ENCODE measurements around the gene ESPNL. TPM values are rescaled to one million over a fixed set of nuclear protein-coding genes. Genes with fewer than 3 reads are reported as not detected.

Gene ESPNL
- polyA plus RNA-seq, 1 donor (not counting 4 experiments of a cell fraction or from before 2014, with no cell fraction given) = 0.16 TPM

DNA sequence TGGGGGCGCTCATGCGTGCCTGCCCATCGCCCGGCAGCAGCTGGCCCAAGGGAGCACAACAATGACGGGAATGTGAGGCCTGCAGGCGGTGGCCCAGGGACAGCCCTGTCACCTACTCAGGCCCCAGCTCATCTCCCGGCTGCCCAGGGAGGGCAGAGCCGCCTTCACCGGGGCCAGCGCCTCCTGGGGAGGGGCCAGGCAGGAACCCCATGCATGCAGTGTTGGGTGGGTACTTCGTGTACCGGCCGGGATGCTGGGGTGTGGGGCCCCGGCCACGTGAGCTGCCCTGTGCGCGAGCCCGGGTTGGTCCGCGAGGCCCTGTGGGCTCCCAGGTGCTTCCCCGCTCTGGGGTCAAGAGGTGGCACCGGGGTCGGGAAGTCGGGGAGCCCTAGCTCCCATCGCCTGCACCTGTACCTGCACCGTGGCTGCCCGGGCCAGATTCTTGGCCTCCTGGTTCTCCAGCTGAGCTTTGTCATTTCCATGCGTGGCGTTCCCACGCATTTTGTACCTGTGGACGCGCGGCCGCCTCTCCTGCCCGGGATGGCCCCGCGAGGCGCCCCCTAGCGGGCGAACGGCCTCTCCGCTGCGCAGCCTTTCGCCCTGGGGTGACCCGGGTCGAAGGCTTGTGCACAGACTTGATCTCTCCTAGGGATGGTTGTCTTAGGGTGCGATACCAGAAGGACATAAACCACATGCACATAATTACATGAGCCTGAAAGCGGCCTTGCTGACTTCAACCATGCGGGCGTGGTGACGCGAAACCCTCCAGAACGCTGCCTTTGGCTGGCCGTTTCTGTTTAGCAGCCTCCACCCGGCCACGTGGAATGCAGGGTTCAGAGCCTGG lies 39.3 kb downstream of the ESPNL start:
- no peak for DNase-seq (ENCODE audit: low read depth, low spot score)
- Histone ChIP-seq H3K4me2 (ENCODE audit: control insufficient read depth, extremely low read depth, insufficient read depth, low read depth, low read length) (no peak overlapping the region), H3K9me1 (ENCODE audit: control insufficient read depth, extremely low read depth, insufficient read depth, low read length) (no peaks in the 10 kb centered on the region), H2AFZ (ENCODE audit: control insufficient read depth, low read length) (no peak overlapping the region), H3K27ac (ENCODE audit: control insufficient read depth, insufficient read depth, low read length) (no peak overlapping the region), H3K4me3 (ENCODE audit: control insufficient read depth in 2 of 3, extremely low read depth in 1 of 3, insufficient read depth in 2 of 3, low read depth in 1 of 3, low read length in 3 of 3) (no peak overlapping the region), H3K9me3 (ENCODE audit: control insufficient read depth, low read depth, low read length) (no peaks in the 10 kb centered on the region), H3K36me3 (ENCODE audit: control insufficient read depth in 2 of 2, extremely low read depth in 1 of 2, insufficient read depth in 2 of 2, low read length in 2 of 2) (no peaks in the 10 kb centered on the region), H4K20me1 (ENCODE audit: control insufficient read depth, extremely low read depth, insufficient read depth, low read length) (no peaks in the 10 kb centered on the region), H3K27me3 (ENCODE audit: control insufficient read depth, extremely low read depth, insufficient read depth, low read length) (no peaks in the 10 kb centered on the region), H3K9ac (ENCODE audit: control insufficient read depth, extremely low read depth, insufficient read depth, low read length) (no peak overlapping the region), H3K4me1 (ENCODE audit: control insufficient read depth, extremely low read depth, insufficient read depth, low read length) (peaks cover 30% of the 10 kb centered on the region), H3K79me2 (ENCODE audit: control insufficient read depth, insufficient read depth, low read length) (no peaks in the 10 kb centered on the region)
- dilution Hi-C loops (cut with MboI; ENCODE audit: extremely low pct_ligation_motif_present, low sequenced_read_pairs) = no loop called here
- TF ChIP-seq, protein P1, sequence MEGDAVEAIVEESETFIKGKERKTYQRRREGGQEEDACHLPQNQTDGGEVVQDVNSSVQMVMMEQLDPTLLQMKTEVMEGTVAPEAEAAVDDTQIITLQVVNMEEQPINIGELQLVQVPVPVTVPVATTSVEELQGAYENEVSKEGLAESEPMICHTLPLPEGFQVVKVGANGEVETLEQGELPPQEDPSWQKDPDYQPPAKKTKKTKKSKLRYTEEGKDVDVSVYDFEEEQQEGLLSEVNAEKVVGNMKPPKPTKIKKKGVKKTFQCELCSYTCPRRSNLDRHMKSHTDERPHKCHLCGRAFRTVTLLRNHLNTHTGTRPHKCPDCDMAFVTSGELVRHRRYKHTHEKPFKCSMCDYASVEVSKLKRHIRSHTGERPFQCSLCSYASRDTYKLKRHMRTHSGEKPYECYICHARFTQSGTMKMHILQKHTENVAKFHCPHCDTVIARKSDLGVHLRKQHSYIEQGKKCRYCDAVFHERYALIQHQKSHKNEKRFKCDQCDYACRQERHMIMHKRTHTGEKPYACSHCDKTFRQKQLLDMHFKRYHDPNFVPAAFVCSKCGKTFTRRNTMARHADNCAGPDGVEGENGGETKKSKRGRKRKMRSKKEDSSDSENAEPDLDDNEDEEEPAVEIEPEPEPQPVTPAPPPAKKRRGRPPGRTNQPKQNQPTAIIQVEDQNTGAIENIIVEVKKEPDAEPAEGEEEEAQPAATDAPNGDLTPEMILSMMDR (optimal IDR thresholded peaks at IDR 0.05 in 1 of 3, IDR thresholded peaks at IDR 0.05 in 1 of 3, conservative IDR thresholded peaks at IDR 0.05 in 1 of 3; ENCODE audit: extremely low read depth in 1 of 3, insufficient read depth in 2 of 3, low read length in 3 of 3) = peak in 2 of 3 experiments; percentile 40 to 84
- TF ChIP-seq EZH2 (IDR thresholded peaks at IDR 0.05; ENCODE audit: low read length) = no peak
- no peak for FAIRE-seq

DNA sequence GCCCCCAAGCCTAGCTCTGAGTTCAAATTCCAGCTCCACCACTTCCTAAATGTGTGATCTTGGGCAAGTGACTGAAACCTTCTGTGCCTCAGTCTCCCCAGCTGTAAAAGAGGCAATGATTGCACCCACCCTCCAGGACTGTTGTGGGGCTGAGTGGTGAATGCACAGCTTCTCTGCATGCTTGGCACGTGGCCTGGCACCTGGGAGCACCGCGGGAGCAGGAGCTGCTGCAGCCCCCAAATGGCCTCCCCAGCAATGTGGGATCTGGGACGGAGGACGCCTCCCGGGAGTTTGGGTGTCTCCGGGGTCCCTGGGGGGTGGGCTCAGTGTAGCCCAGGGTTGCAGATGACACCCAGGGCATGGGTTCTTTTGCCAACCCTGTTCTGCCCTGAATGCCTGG lies 39.9 kb downstream of the ESPNL start:
- H3K4me1 ChIP-seq (ENCODE audit: control insufficient read depth, extremely low read depth, insufficient read depth, low read length) = peaks cover 30% of the 10 kb centered on the region
- no peaks in the 10 kb centered on the region for H3K36me3 ChIP-seq (ENCODE audit: control insufficient read depth in 2 of 2, extremely low read depth in 1 of 2, insufficient read depth in 2 of 2, low read length in 2 of 2)
- H3K9ac ChIP-seq (ENCODE audit: control insufficient read depth, extremely low read depth, insufficient read depth, low read length) = no peak overlapping the region
- no peaks in the 10 kb centered on the region for H3K9me3 ChIP-seq (ENCODE audit: control insufficient read depth, low read depth, low read length)
- H3K79me2 ChIP-seq (ENCODE audit: control insufficient read depth, insufficient read depth, low read length) = no peaks in the 10 kb centered on the region
- H2AFZ ChIP-seq (ENCODE audit: control insufficient read depth, low read length) = no peak overlapping the region
- dilution Hi-C loops (cut with MboI; ENCODE audit: extremely low pct_ligation_motif_present, low sequenced_read_pairs) = no loop called here
- no peak overlapping the region for H3K27ac ChIP-seq (ENCODE audit: control insufficient read depth, insufficient read depth, low read length)
- no peak for TF ChIP-seq EZH2 (IDR thresholded peaks at IDR 0.05; ENCODE audit: low read length)
- TF ChIP-seq, protein P1 (optimal IDR thresholded peaks at IDR 0.05 in 1 of 3, IDR thresholded peaks at IDR 0.05 in 1 of 3, conservative IDR thresholded peaks at IDR 0.05 in 1 of 3; ENCODE audit: extremely low read depth in 1 of 3, insufficient read depth in 2 of 3, low read length in 3 of 3) = no peak
- no peak for FAIRE-seq
- DNase-seq (ENCODE audit: low read depth, low spot score) = no peak
- H3K27me3 ChIP-seq (ENCODE audit: control insufficient read depth, extremely low read depth, insufficient read depth, low read length) = no peaks in the 10 kb centered on the region
- no peak overlapping the region for H3K4me2 ChIP-seq (ENCODE audit: control insufficient read depth, extremely low read depth, insufficient read depth, low read depth, low read length)
- no peaks in the 10 kb centered on the region for H3K9me1 ChIP-seq (ENCODE audit: control insufficient read depth, extremely low read depth, insufficient read depth, low read length)
- H3K4me3 ChIP-seq (ENCODE audit: control insufficient read depth in 2 of 3, extremely low read depth in 1 of 3, insufficient read depth in 2 of 3, low read depth in 1 of 3, low read length in 3 of 3) = no peak overlapping the region
- H4K20me1 ChIP-seq (ENCODE audit: control insufficient read depth, extremely low read depth, insufficient read depth, low read length) = no peaks in the 10 kb centered on the region
